ENCODE data around the gene SNAI1. TPM values are rescaled to one million over a fixed set of nuclear protein-coding genes. Genes with fewer than 3 reads are reported as not detected.

SNAI1 gene
- total RNA-seq, 1 donor from 2014 or later, result not detected

DNA sequence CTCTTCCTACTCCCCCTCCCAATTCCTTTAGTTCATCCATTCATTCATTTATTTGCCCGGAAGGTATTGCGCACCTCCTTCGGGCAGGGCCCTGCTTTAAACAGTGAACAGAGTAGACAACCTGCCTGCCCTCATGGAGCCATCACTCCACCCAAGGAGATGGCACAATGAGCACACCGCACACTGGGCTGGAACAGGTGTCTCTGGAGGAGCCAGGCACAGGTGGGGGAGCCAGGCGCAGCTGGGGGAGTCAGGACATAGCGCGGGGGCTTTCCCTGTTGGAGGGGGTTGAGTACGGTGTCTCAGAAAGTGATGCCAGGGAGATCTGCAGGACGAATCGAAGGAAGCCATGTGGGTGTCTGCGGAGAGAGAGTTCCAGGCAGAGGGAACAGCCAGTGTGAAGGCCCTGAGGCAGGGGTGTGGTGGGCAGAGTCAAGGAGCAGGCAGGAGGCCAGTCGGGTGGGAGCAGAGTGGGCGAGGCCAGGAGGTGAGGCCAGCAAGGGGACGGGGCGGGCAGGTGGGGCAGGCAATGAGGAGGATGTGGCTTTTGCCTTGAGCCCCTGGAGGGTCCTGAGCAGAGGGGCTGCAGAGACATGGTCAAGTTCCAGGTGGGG, 46.4 kb downstream of the SNAI1 start:
- Histone ChIP-seq H3K36me3 (ENCODE audit: control insufficient read depth, insufficient read depth, low read length) (no peaks in the 10 kb centered on the region), H3K4me3 (ENCODE audit: low read depth, low read length) (no peak overlapping the region), H3K27me3 (ENCODE audit: control insufficient read depth, insufficient read depth, low read length) (no peaks in the 10 kb centered on the region)
- TF ChIP-seq, protein P1, sequence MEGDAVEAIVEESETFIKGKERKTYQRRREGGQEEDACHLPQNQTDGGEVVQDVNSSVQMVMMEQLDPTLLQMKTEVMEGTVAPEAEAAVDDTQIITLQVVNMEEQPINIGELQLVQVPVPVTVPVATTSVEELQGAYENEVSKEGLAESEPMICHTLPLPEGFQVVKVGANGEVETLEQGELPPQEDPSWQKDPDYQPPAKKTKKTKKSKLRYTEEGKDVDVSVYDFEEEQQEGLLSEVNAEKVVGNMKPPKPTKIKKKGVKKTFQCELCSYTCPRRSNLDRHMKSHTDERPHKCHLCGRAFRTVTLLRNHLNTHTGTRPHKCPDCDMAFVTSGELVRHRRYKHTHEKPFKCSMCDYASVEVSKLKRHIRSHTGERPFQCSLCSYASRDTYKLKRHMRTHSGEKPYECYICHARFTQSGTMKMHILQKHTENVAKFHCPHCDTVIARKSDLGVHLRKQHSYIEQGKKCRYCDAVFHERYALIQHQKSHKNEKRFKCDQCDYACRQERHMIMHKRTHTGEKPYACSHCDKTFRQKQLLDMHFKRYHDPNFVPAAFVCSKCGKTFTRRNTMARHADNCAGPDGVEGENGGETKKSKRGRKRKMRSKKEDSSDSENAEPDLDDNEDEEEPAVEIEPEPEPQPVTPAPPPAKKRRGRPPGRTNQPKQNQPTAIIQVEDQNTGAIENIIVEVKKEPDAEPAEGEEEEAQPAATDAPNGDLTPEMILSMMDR (IDR thresholded peaks at IDR 0.05; ENCODE audit: insufficient read depth, low read length, severe bottlenecking), result no peak
- DNase-seq (ENCODE audit: low read depth) (no peak), FAIRE-seq (no peak)

GRCh38 chr20:50029697-50030461, 47.1 kb downstream of the SNAI1 start:
- Histone ChIP-seq H3K27me3 (ENCODE audit: control insufficient read depth, insufficient read depth, low read length) (no peaks in the 10 kb centered on the region), H3K4me3 (ENCODE audit: low read depth, low read length) (no peak overlapping the region), H3K36me3 (ENCODE audit: control insufficient read depth, insufficient read depth, low read length) (no peaks in the 10 kb centered on the region)
- TF ChIP-seq, protein P1 (IDR thresholded peaks at IDR 0.05; ENCODE audit: insufficient read depth, low read length, severe bottlenecking), result no peak
- DNase-seq (ENCODE audit: low read depth) (peak; percentile 37), FAIRE-seq (no peak)

DNA sequence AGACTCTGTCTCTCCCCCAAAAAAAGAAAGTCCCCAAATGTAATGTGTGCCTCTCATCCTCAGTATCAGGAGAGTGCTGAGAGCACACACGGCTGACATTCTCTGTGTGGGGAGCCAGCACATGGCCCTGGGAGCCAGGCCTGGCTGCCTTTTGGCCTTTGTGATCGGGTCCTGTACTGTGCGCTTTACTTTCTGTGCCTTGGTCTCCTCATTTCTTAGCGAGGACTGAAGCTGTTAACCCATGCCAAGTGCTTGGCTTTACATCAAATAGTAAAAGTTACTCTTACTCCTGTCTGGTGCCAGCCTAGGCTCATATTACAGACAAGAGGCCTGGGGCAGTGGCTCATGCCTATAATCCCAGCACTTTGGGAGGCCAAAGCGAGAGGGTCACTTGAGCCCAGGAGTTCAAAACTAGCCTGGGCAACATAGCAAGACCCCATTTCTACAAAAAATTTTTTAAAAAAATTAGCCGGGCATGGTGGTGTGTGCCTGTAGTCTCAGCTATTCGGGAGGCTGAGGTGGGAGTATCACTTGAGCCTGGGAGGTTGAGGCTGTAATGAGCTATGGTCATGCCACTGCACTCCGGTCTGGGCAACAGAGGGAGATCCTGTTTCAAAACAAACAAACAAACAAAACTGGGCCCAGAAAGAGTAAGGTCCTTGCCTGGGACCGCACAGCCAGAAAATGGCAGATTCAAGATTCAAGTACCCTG, 50.3 kb downstream of the SNAI1 start:
- H3K27me3 ChIP-seq (ENCODE audit: control insufficient read depth, insufficient read depth, low read length), result peaks cover 3% of the 10 kb centered on the region
- FAIRE-seq (no peak), DNase-seq (ENCODE audit: low read depth) (no peak)
- TF ChIP-seq, protein P1 (IDR thresholded peaks at IDR 0.05; ENCODE audit: insufficient read depth, low read length, severe bottlenecking), result no peak
- no peak overlapping the region for H3K4me3 ChIP-seq (ENCODE audit: low read depth, low read length)
- no peaks in the 10 kb centered on the region for H3K36me3 ChIP-seq (ENCODE audit: control insufficient read depth, insufficient read depth, low read length)

DNA sequence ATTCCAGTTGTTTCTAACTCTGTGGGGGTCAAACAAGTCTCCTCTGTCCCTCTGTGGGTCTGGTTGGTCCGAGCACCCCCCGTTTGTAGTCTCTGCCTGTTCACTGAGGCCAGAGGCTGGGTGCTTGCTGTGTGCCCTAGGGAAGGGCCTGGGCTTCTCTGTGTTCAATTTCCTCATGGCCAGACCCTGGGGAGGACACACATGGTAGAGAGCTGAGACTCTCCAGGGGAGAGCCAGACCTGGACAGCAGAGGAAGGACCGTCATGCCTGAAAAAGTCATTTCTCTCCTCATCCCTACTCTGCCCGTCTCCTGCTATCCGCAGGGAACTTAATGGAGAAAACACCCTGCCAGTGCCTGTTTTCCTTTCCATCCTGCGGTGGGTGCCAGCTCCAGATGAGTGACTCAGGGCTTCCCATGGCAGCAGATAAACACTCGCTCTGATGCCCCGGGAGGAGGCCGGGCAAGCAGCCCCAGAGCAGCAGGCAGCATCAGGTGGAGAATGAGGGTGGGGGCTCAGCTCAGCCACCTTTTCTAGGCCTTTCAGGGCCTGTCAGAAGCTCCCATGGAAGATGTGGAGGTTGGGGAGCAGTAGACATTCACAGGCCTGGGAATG, 51.9 kb downstream of the SNAI1 start:
- peak; percentile 49 for DNase-seq (ENCODE audit: low read depth)
- H3K27me3 ChIP-seq (ENCODE audit: control insufficient read depth, insufficient read depth, low read length), result peaks cover 4% of the 10 kb centered on the region
- TF ChIP-seq, protein P1 (IDR thresholded peaks at IDR 0.05; ENCODE audit: insufficient read depth, low read length, severe bottlenecking), result no peak
- no peaks in the 10 kb centered on the region for H3K36me3 ChIP-seq (ENCODE audit: control insufficient read depth, insufficient read depth, low read length)
- H3K4me3 ChIP-seq (ENCODE audit: low read depth, low read length), result no peak overlapping the region
- FAIRE-seq, result no peak

GRCh38 chr20:50036703-50037102, 53.9 kb downstream of the SNAI1 start:
- no peak for DNase-seq (ENCODE audit: low read depth)
- FAIRE-seq, result no peak
- TF ChIP-seq, protein P1 (IDR thresholded peaks at IDR 0.05; ENCODE audit: insufficient read depth, low read length, severe bottlenecking), result no peak
- Histone ChIP-seq H3K36me3 (ENCODE audit: control insufficient read depth, insufficient read depth, low read length) (no peaks in the 10 kb centered on the region), H3K4me3 (ENCODE audit: low read depth, low read length) (no peak overlapping the region), H3K27me3 (ENCODE audit: control insufficient read depth, insufficient read depth, low read length) (peaks cover 4% of the 10 kb centered on the region)
